HG03045 (cell line): ENCODE results near the gene DAD1.
"Not testable (repeated sequence)": the region's sequence is repeated elsewhere in the genome, so short reads cannot be mapped to it uniquely, and the experiment has no call there.

Experiments used
- ATAC-seq: cut with Tn5 transposase; IDR thresholded peaks from one replicate; pipeline ENCODE4 v1.9.1; 2021; ENCODE audit warnings: mild to moderate bottlenecking, moderate library complexity; ENCODE audit not compliant: unreplicated experiment

The DAD1 gene

DNA sequence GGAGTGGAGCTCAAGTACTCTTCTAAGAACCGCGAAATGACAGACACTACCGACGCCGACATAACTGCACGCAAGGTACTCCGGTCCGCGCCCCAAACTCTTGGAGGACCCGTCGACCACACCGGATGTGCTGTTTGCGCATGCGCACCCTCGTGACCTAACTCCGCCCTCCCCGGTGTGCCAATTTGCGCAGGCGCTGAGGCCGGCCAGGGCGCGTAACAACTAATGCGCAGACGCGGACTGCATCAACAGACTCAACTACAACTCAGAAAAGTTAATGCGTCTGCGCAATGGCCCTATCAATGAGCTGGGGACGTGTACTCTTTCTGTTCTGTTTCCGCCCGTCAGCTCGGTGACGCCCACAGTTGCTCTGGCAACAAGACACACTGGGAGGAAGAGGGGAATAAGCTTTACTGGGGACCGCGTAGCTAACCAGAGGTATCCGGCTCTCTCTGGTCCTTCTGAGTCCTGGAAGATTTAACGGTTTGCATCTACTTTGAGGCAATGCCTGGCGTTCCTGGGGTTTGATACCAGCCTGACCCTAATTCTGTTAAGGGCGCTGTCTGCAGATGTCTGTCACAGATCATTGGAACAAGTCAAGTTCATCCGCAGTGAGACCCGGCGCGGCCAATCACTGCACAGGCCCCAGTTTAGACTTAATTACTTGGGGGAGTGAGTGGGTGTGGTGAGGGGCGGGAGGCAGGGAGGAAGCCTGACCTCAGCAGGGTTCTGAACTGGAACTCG lies at the start of gene DAD1:
Gene DAD1, minus strand, starts transcription at position 129 of the 744 bp plus-strand sequence. Its CDS starts 67 bp downstream, at position 62.
- ATAC-seq: peak; percentile 89

- not testable (repeated sequence) for ATAC-seq
Measured at GRCh38 chr14:22635980-22636379, 47.0 kb upstream of the DAD1 start.

GRCh38 chr14:22634233-22634900 lies 45.3 kb upstream of the DAD1 start:
- no peak for ATAC-seq

- ATAC-seq: no peak
Measured at GRCh38 chr14:22630486-22630885, 41.5 kb upstream of the DAD1 start.

DNA sequence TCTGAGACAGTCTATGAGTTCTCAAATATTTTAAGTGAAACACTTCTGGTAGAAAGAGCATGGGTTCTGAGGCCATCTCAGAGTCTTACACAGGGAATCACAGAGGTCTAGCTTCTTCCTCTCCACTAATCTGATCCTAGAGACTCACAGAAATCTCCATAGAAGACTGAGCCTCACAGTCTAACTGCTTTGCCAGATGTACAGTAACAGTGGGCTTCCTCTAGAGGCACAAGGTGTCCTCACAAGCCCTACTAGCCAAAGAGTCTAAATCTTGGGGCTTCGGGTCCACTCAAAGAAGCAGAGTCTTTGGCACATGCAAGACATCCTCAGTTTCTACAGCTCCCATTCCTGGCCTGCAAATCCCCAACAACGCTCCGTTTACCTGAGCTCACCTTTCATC lies 41.0 kb upstream of the DAD1 start:
- ATAC-seq: no peak

- ATAC-seq: no peak
Measured at GRCh38 chr14:22629361-22629760, 40.3 kb upstream of the DAD1 start.

DNA sequence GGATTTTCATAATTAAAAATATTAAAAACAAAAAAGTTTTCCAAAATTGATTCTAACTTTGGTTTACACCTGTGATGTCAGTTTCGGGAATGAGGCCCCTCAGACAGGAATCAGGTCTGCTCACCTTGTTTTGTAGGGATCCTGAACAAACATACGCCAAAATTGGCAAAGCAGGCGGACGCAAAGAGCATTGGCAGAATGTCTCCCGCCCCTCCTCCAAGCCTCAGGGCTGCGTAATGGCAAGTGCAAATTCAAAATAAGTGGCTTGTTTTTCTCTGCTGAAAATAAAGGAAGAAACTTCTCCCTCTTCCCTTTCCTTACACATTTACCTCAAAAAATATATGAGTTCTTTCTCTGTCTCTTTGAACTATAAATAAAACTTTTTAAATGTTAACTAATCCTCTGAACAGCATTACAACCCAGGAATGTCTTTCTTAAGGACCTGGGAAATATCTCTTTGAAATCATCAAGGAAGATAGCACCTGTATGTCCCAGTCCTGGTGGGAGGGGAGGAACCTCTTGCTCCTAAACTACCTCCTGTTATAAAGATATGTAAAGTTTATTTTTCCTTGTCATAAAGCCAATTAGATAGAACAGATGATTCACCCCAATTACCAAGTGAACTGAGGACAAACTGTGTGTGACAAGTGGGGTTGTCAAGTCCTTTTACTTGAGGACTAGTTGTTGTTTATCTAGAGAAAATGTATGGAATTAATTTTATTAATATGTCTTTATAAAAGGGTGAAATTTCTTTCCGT lies 38.7 kb upstream of the DAD1 start:
- no peak for ATAC-seq

GRCh38 chr14:22626590-22626989 lies 37.6 kb upstream of the DAD1 start:
- ATAC-seq: no peak

- ATAC-seq: no peak
Measured at GRCh38 chr14:22623047-22623446, 34.0 kb upstream of the DAD1 start.

- no peak for ATAC-seq
Measured at GRCh38 chr14:22622255-22622654, 33.2 kb upstream of the DAD1 start.

DNA sequence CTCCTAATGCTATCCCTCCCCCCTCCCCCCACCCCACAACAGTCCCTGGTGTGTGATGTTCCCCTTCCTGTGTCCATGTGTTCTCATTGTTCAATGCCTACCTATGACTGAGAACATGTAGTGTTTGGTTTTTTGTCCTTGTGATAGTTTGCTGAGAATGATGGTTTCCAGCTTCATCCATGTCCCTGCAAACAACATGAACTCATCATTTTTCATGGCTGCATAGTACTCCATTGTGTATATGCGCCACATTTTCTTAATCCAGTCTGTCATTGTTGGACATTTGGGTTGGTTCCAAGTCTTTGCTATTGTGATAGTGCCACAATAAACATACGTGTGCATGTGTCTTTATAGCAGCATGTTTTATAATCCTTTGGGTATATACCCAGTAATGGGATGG lies 26.7 kb upstream of the DAD1 start:
- ATAC-seq: not testable (repeated sequence)

DNA sequence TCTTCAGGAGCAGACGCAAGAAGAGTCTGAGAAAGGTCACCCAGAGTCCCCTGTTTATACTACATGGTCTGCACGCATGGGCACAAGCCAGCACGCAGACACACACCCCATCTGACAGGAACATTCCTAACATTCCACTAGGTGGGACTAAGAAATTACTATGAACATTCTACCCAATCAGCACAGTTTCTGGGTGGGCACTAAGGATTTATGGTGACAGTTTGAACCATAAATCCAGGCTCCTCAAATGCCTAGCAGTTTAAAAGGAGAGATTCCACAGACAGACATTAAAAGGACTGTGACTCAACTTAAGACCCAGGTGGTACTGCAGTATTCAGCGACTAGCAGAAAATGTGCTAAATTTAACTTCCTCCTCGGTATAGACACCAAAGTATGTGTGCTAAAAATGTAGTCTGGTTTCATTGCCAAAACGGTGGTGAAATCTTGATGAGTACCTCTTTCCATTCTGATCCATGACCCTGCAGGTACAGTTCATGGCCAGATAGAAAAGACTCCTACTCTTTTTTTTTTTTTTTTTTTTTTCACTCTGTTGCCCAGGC lies 25.3 kb upstream of the DAD1 start:
- no peak for ATAC-seq

- no peak for ATAC-seq
Measured at GRCh38 chr14:22613736-22614239, 24.8 kb upstream of the DAD1 start.

- ATAC-seq: no peak
Measured at GRCh38 chr14:22613106-22613695, 24.2 kb upstream of the DAD1 start.

DNA sequence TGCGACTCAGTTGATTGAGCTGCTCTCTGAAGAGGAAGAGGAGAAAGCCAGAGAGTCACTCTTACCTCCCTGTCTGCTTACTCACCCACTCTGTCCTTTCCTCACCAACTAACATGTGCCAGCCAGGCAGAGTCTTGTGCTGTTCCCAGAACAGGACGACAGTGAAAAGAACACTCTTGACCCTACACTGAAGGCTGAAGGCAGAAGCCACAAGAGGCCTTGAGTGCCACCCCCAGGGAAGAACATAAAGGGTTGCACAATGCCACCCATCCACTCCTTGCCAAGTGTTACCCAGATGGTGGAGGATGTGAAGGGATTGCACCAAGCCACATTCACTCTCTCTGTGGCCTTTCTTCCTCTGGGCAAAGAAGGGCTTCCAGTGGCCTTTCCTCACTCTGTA lies 21.9 kb upstream of the DAD1 start:
- ATAC-seq: no peak

GRCh38 chr14:22607291-22607690 lies 18.3 kb upstream of the DAD1 start:
- ATAC-seq: no peak

DNA sequence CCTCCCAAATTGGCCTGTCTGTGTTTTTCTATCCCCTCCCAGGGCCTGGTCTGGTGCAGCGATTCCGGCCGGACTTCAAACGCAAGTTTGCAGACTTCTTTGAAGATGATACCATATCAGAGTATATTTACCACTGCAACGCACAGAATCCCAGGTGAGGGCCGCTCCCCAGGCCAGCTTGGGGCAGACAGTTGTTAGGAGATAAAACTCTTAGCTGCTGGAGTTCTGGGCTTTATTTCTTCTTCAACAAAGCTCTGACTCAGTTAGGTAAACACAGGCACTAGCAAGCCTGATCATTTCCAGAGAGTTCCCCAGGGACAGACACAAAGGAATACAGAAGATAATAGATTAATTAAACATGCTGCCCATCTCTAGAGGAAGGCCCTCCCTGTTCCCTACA lies 17.4 kb upstream of the DAD1 start:
- ATAC-seq: no peak

DNA sequence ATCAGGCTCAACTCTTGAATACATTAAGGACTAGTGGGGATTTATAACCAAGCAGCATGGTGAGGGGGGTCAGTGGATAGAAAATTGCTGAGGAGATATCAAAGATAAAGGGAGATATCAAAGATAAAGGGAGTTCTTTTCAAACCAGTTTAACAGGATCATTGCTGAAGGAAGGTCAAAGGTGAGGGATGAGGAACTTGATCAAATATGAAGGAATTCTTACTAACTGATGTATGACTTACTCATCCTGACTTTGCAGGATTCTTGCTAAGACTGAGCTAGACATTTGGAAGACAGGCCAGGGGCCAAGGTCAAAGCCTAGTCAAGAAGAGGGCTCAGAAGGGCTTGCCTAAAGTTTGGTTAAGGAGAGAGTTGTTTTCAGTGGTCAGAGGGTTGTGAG lies 13.8 kb upstream of the DAD1 start:
- ATAC-seq: no peak

- ATAC-seq: no peak
Measured at GRCh38 chr14:22601996-22602395, 13.0 kb upstream of the DAD1 start.

DNA sequence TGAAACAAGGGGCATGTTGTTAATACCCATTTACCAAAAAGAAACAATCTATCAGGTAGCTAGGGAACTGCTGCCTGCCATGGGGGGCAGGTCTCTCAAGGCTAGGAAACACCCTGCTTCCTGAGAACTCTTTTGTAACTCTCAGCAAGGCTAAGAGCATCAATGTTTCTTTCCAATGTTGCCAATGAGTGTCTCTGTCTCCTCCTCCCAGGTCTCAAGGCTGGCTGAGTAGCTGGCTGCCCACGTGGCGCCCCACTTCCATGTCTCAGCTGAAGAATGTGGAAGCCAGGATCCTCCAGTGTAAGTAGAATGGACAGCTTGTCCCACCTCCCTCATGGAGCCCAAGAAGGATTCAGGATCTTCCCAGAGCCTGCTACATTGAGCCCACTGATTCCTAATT lies 12.4 kb upstream of the DAD1 start:
- ATAC-seq: no peak

DNA sequence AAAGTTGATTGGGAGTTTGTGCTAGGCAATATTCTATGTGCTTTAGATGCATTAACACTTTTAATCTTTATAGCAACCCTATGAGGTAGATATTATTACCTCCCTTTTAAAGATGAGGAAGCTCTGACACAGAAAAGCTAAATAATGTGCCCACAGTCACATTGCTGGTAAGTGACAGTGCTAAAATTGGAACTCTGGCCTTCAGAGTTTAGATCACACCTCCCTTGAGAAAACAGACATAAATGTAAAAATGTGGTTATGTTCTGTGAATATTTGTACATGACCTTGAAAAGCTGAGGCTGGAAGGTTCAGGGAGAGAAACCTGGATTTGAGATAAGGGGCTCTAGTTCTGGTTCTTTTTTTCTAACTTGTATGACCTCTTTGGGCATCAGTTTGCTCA lies 11.0 kb upstream of the DAD1 start:
- no peak for ATAC-seq
